GM18909 (cell line): ENCODE data around the gene BTBD2.

Experiments
- ATAC-seq: cut with Tn5 transposase; IDR thresholded peaks from one replicate; pipeline ENCODE4 v1.9.1; 2021; ENCODE audit warnings: mild to moderate bottlenecking; ENCODE audit not compliant: unreplicated experiment, poor library complexity

BTBD2 gene

GRCh38 chr19:1944916-1945561 lies 70.5 kb downstream of the BTBD2 start:
- ATAC-seq: no peak

- no peak for ATAC-seq
Measured at GRCh38 chr19:1944088-1944915, 71.2 kb downstream of the BTBD2 start.

GRCh38 chr19:1943661-1944087 lies 71.8 kb downstream of the BTBD2 start:
- no peak for ATAC-seq

- no peak for ATAC-seq
Measured at GRCh38 chr19:1942934-1943555, 72.5 kb downstream of the BTBD2 start.

GRCh38 chr19:1942078-1942933 lies 73.2 kb downstream of the BTBD2 start:
- ATAC-seq: no peak

GRCh38 chr19:1941146-1942077 lies 74.1 kb downstream of the BTBD2 start, which contains the start of gene CSNK1G2:
Gene CSNK1G2 (plus strand): TSS chr19:1941172. CDS start chr19:1969773, 28,601 bp downstream.
- ATAC-seq: peak; percentile 66

GRCh38 chr19:1938071-1938470 lies 77.4 kb downstream of the BTBD2 start:
- ATAC-seq: no peak

- ATAC-seq: no peak
Measured at GRCh38 chr19:1936916-1937610, 78.5 kb downstream of the BTBD2 start.

- ATAC-seq: no peak
Measured at GRCh38 chr19:1936430-1936829, 79.1 kb downstream of the BTBD2 start.

- no peak for ATAC-seq
Measured at GRCh38 chr19:1935484-1936208, 79.9 kb downstream of the BTBD2 start.
